Measurements from ENCODE around the gene LEUTX. TPM values are rescaled to one million over a fixed set of nuclear protein-coding genes. Genes with fewer than 3 reads are reported as not detected.

Gene LEUTX
- total and polyA plus RNA-seq, 8 donors = not detected

- intact Hi-C loops (cut with DNase I; ENCODE audit: low total_unique reads) = no loop called here
- TF ChIP-seq EP300 (IDR thresholded peaks at IDR 0.05) (no peak), POLR2AphosphoS5 (IDR thresholded peaks at IDR 0.05) (no peak), POLR2A (IDR thresholded peaks at IDR 0.05) (no peak)
- H3K4me1 ChIP-seq = peaks cover 11 to 21% (median 18%) of the 10 kb centered on the region in 4 donors
- H3K36me3 ChIP-seq = peaks cover 45 to 66% (median 62%) of the 10 kb centered on the region in 4 donors
- no peaks in the 10 kb centered on the region for H3K9me3 ChIP-seq
- WGBS, 5 donors = 90 to 93% (median 92%) methylated on average over 24 to 35 of the region's 35 CpGs
- H3K4me3 ChIP-seq = no peak overlapping the region
- no peak overlapping the region for H3K27ac ChIP-seq
- no peaks in the 10 kb centered on the region for H3K27me3 ChIP-seq
- DNase-seq = peak in 1 of 2 donors; percentile 18
These were observed 47.8 kb downstream of the LEUTX start for GRCh38 chr19:39826311-39826945.

GRCh38 chr19:39827216-39827615, 48.6 kb downstream of the LEUTX start:
- Histone ChIP-seq H3K4me1 (peaks cover 14 to 29% (median 25%) of the 10 kb centered on the region in 4 donors), H3K27me3 (no peaks in the 10 kb centered on the region), H3K36me3 (peaks cover 45 to 72% (median 66%) of the 10 kb centered on the region in 4 donors), H3K27ac (no peak overlapping the region), H3K4me3 (no peak overlapping the region), H3K9me3 (no peaks in the 10 kb centered on the region)
- TF ChIP-seq POLR2AphosphoS5 (IDR thresholded peaks at IDR 0.05) (no peak), POLR2A (IDR thresholded peaks at IDR 0.05) (no peak), EP300 (IDR thresholded peaks at IDR 0.05) (no peak), CTCF (IDR thresholded peaks at IDR 0.05) (no peak)
- no peak for DNase-seq
- 88 to 94% (median 89%) methylated on average over 9 to 13 of the region's 13 CpGs for WGBS, 5 donors
- intact Hi-C loops (cut with DNase I; ENCODE audit: low total_unique reads) = no loop called here

- peak overlapping the region in 1 of 5 donors; percentile 14 for H3K27ac ChIP-seq
- no peak for DNase-seq
- H3K36me3 ChIP-seq = peaks cover 45 to 68% (median 66%) of the 10 kb centered on the region in 4 donors
- 74 to 82% (median 76%) methylated on average over 26 of the region's 26 CpGs for WGBS, 5 donors
- TF ChIP-seq EP300 (IDR thresholded peaks at IDR 0.05) = no peak
- no peak for TF ChIP-seq POLR2AphosphoS5 (IDR thresholded peaks at IDR 0.05)
- TF ChIP-seq CTCF (IDR thresholded peaks at IDR 0.05) = no peak
- no peak for TF ChIP-seq POLR2A (IDR thresholded peaks at IDR 0.05)
- intact Hi-C loops (cut with DNase I; ENCODE audit: low total_unique reads) = no loop called here
- no peak overlapping the region for H3K4me3 ChIP-seq
- peaks cover 23 to 38% (median 34%) of the 10 kb centered on the region in 4 donors for H3K4me1 ChIP-seq
- no peaks in the 10 kb centered on the region for H3K9me3 ChIP-seq
- no peaks in the 10 kb centered on the region for H3K27me3 ChIP-seq
These were observed 49.5 kb downstream of the LEUTX start for GRCh38 chr19:39828015-39828653.

GRCh38 chr19:39828654-39829032, 50.0 kb downstream of the LEUTX start:
- H3K9me3 ChIP-seq = no peaks in the 10 kb centered on the region
- TF ChIP-seq POLR2A (IDR thresholded peaks at IDR 0.05) (no peak), POLR2AphosphoS5 (IDR thresholded peaks at IDR 0.05) (no peak)
- no peak overlapping the region for H3K4me3 ChIP-seq
- H3K27me3 ChIP-seq = no peaks in the 10 kb centered on the region
- H3K36me3 ChIP-seq = peaks cover 45 to 68% (median 66%) of the 10 kb centered on the region in 4 donors
- 55 to 67% (median 65%) methylated on average over 5 of the region's 5 CpGs for WGBS, 5 donors
- H3K27ac ChIP-seq = peak overlapping the region in 1 of 5 donors; percentile 14
- intact Hi-C loops (cut with DNase I; ENCODE audit: low total_unique reads) = no loop called here
- DNase-seq = no peak
- H3K4me1 ChIP-seq = peaks cover 22 to 37% (median 34%) of the 10 kb centered on the region in 4 donors

- TF ChIP-seq EP300 (IDR thresholded peaks at IDR 0.05) (no peak), POLR2A (IDR thresholded peaks at IDR 0.05) (no peak), CTCF (IDR thresholded peaks at IDR 0.05) (no peak), POLR2AphosphoS5 (IDR thresholded peaks at IDR 0.05) (no peak)
- H3K27ac ChIP-seq = no peak overlapping the region
- H3K9me3 ChIP-seq = no peaks in the 10 kb centered on the region
- 89 to 92% (median 91%) methylated on average over 10 of the region's 10 CpGs for WGBS, 5 donors
- no peak overlapping the region for H3K4me3 ChIP-seq
- peaks cover 45 to 72% (median 70%) of the 10 kb centered on the region in 4 donors for H3K36me3 ChIP-seq
- no peak for DNase-seq
- H3K27me3 ChIP-seq = no peaks in the 10 kb centered on the region
- H3K4me1 ChIP-seq = peaks cover 21 to 36% (median 35%) of the 10 kb centered on the region in 4 donors
- intact Hi-C loops (cut with DNase I; ENCODE audit: low total_unique reads) = no loop called here
These were observed 51.1 kb downstream of the LEUTX start for GRCh38 chr19:39829702-39830275.

Data from stomach (tissue), 9 donors.